K562 (cell line): ENCODE measurements around the gene NUP214. TPM values are rescaled to one million over a fixed set of nuclear protein-coding genes. Genes with fewer than 3 reads are reported as not detected.

Experiments
- ATAC-seq: fragments of 200-7000 bp; cut with Tn5 transposase; 3 replicates; pipeline ENCODE4 v1.9.1; 2020; ENCODE audit warnings: moderate library complexity
- BruUV-seq: library from RNA; stranded (reverse); fragments of 400-500 nt; replicated peaks from 2 replicates; lab custom pipeline; 2021; lab: Mats Ljungman, UMichigan
- CTCF ChIA-PET: fragments of 300-600 bp; formaldehyde crosslinking; extraction: SDS; loops from one replicate; lab custom pipeline; 2021; ENCODE audit warnings: low intra/inter-chr PET ratio; lab: Yijun Ruan, JAX
- POLR2A ChIA-PET: fragments of 300-600, 350-650 bp; sonication (Branson Sonifier 250); formaldehyde crosslinking; extraction: SDS; loops from one replicate; lab custom pipeline; 2021; ENCODE audit warnings: antibody characterized with exemption, inconsistent platforms; lab: Yijun Ruan, JAX
- DNase-seq, 4 experiments: peaks; one replicate each; pipeline versions ENCODE4 v3.0.0 to v3.0.0-alpha.2; 2011 to 2018; ENCODE audit warnings: low spot score in 3 of 4, mixed read lengths in 3 of 4; ENCODE audit errors: extremely low read depth in 1 of 4
- FAIRE-seq: peaks from 2 replicates; lab custom pipeline; 2011; peaks lifted over from hg19 to GRCh38; lab: Jason Lieb, UNC
- H2AFZ ChIP-seq: 2 replicates; pipeline ENCODE4 v1.6.0; 2011; ENCODE audit warnings: low read depth, low read length, control low read depth, inconsistent platforms
- H3K27ac ChIP-seq: fragments of 200-600 bp; 3 replicates; pipeline ENCODE4 v1.8.0; 2011; ENCODE audit warnings: low read depth, mild to moderate bottlenecking, control low read depth, inconsistent platforms, low read length, moderate library complexity, mixed read lengths; ENCODE audit errors: extremely low read depth
- H3K27me3 ChIP-seq, 2 experiments: fragments of 300-600 bp in 1 of 2; 2 replicates in 1 of 2; 3 replicates in 1 of 2; pipeline versions ENCODE4 v1.6.0 to v1.8.0; 2011; ENCODE audit warnings: inconsistent platforms in 2 of 2, low read length in 2 of 2, mild to moderate bottlenecking in 1 of 2, mixed read lengths in 1 of 2, moderate library complexity in 1 of 2; ENCODE audit not compliant: control insufficient read depth in 2 of 2, insufficient read depth in 2 of 2
- H3K36me3 ChIP-seq: fragments of 300-600 bp; 3 replicates; pipeline ENCODE4 v1.8.0; 2011; ENCODE audit warnings: mild to moderate bottlenecking, low read length, inconsistent platforms; ENCODE audit not compliant: control insufficient read depth, insufficient read depth
- H3K4me1 ChIP-seq, 2 experiments: fragments of 200-600 bp in 1 of 2; replicated peaks in 1 of 2; 2 replicates in 1 of 2; 3 replicates in 1 of 2; pipeline versions ENCODE4 v1.5.1 to v1.8.0; 2011; ENCODE audit warnings: inconsistent platforms in 2 of 2, low read length in 2 of 2, mild to moderate bottlenecking in 1 of 2, mixed read lengths in 1 of 2, moderate library complexity in 1 of 2; ENCODE audit not compliant: control insufficient read depth in 2 of 2, insufficient read depth in 2 of 2
- H3K4me2 ChIP-seq: 2 replicates; pipeline ENCODE4 v1.6.1; 2011; ENCODE audit warnings: low read length, control low read depth, inconsistent platforms, mixed read lengths; ENCODE audit not compliant: insufficient read depth
- H3K4me3 ChIP-seq: fragments of 200-600 bp; sonication (generic), shearing (Covaris generic); 2 replicates; pipeline ENCODE4 v1.5.1; 2016; ENCODE audit warnings: control low read depth, inconsistent platforms
- H3K79me2 ChIP-seq: fragments of 200-600 bp; 3 replicates; pipeline ENCODE4 v1.8.0; 2011; ENCODE audit warnings: low read length, inconsistent platforms; ENCODE audit not compliant: control insufficient read depth, insufficient read depth
- H3K9ac ChIP-seq, 2 experiments: 2 replicates each; pipeline versions ENCODE4 v1.6.0 to v1.6.1; 2011; ENCODE audit warnings: low read depth in 2 of 2, low read length in 2 of 2, control low read depth in 1 of 2, inconsistent platforms in 1 of 2, mild to moderate bottlenecking in 1 of 2, mixed read lengths in 1 of 2; ENCODE audit not compliant: insufficient read depth in 1 of 2
- H3K9me1 ChIP-seq: one replicate; pipeline ENCODE4 v1.6.0; 2011; ENCODE audit warnings: inconsistent platforms, mild to moderate bottlenecking, low read length, moderate library complexity; ENCODE audit not compliant: control insufficient read depth, insufficient read depth
- H3K9me3 ChIP-seq: replicated peaks from 2 replicates; pipeline ENCODE4 v1.5.1; 2011; ENCODE audit warnings: low read depth, low read length, inconsistent platforms; ENCODE audit not compliant: control insufficient read depth, insufficient read depth
- H4K20me1 ChIP-seq: replicated peaks from 2 replicates; pipeline ENCODE4 v1.6.1; 2011; ENCODE audit warnings: low read length, inconsistent platforms, mixed read lengths; ENCODE audit not compliant: control insufficient read depth, insufficient read depth
- BACH1 ChIP-seq: fragments of 200-800 bp; sonication (Bioruptor generic); IDR thresholded peaks from 2 replicates; pipeline ENCODE4 v1.6.1; 2016; ENCODE audit warnings: missing genetic modification characterization, missing compliant biosample characterization
- JUND ChIP-seq, 2 experiments: IDR thresholded peaks; 2 replicates in 1 of 2; 3 replicates in 1 of 2; pipeline ENCODE4 v1.6.1; 2011; ENCODE audit warnings: borderline replicate concordance in 2 of 2, low read depth in 2 of 2, low read length in 2 of 2, improper control_type of control experiment in 1 of 2, missing biosample characterization in 1 of 2, missing genetic modification characterization in 1 of 2, missing genetic modification reagents in 1 of 2
- POLR2G ChIP-seq: fragments of 200-400 bp; formaldehyde crosslinking; IDR thresholded peaks from 2 replicates; pipeline ENCODE4 v1.6.1; 2017; ENCODE audit warnings: low read depth, mild to moderate bottlenecking, antibody characterized with exemption, low read length, moderate library complexity
- RB1 ChIP-seq: fragments of 450-650 bp; IDR thresholded peaks from 2 replicates; pipeline ENCODE4 v1.6.1; 2017; ENCODE audit warnings: low read depth, mild to moderate bottlenecking
- RNF2 ChIP-seq: sonication (generic); IDR thresholded peaks from 2 replicates; pipeline ENCODE4 v1.6.1; 2016
- SIN3A ChIP-seq, 2 experiments: fragments of 150-350 bp in 1 of 2; IDR thresholded peaks; 2 replicates each; pipeline ENCODE4 v1.6.1; 2011 to 2016; ENCODE audit warnings: borderline replicate concordance in 2 of 2, low read depth in 2 of 2, low read length in 2 of 2, mild to moderate bottlenecking in 2 of 2, moderate library complexity in 2 of 2; ENCODE audit not compliant: control insufficient read depth in 1 of 2
- STAT6 ChIP-seq: sonication (generic); formaldehyde crosslinking; IDR thresholded peaks from 2 replicates; pipeline ENCODE4 v1.8.1; 2023; ENCODE audit warnings: mild to moderate bottlenecking, missing genetic modification reagents
- TGIF2 ChIP-seq: sonication (generic); formaldehyde crosslinking; IDR thresholded peaks from 2 replicates; pipeline ENCODE4 v1.8.1; 2022; ENCODE audit warnings: mild to moderate bottlenecking, missing genetic modification reagents, moderate library complexity
- WGBS: fragments of 100-300 bp; shearing (Covaris generic); methylation state at CpG from one replicate; pipeline ENCODE4 v1.1.6; 2016; ENCODE audit warnings: low coverage, mixed read lengths; ENCODE audit not compliant: insufficient coverage; ENCODE audit errors: missing lambda C conversion rate; 5-methylcytosine and 5-hydroxymethylcytosine counted together
- in situ Hi-C: fragments of 300-500 bp; cut with MboI; formaldehyde crosslinking; loops from 4 replicates; pipeline ENCODE4 v1.15.0; 2018; ENCODE audit warnings: inconsistent platforms, mixed read lengths
- intact Hi-C: fragments of 100-400 bp; cut with micrococcal nuclease; formaldehyde crosslinking; loops from 2 replicates; pipeline ENCODE4 v1.14.2; 2022
- polyA plus RNA-seq, 8 experiments: library from polyadenylated mRNA; depleted of rRNA in 4 of 8; stranded (reverse) in 5 of 8; unstranded in 3 of 8; fragments of >200 nt; fragmentation: Nextera tagmentation in 2 of 8; fragmentation: Illumina TruSeq in 1 of 8; extraction: Ambion mirVana in 2 of 8; extraction: Trizol in 1 of 8; gene quantifications; 2 replicates each; pipeline versions ENCODE4 v1.2.1 to v1.2.3, GENCODE V29; 2011 to 2014; ENCODE audit warnings: inconsistent platforms in 1 of 8, missing spikeins in 1 of 8
- total RNA-seq, 7 experiments: library from RNA; depleted of rRNA in 6 of 7; stranded (reverse); fragments of >200 nt in 6 of 7; fragmentation: Illumina TruSeq in 2 of 7; extraction: Trizol in 2 of 7; gene quantifications; 2 replicates each; pipeline versions ENCODE4 v1.2.1 to v1.2.3, GENCODE V29; 2011 to 2021; ENCODE audit warnings: low replicate concordance in 1 of 7

NUP214 gene
- total and polyA plus RNA-seq, 9 of the 15 experiments (the other 6 are each of a cell fraction or from before 2014, with no cell fraction given), result 56.9 to 332 (median 97.1) TPM

GRCh38 chr9:131259916-131260597, 134.7 kb downstream of the NUP214 start:
- no peaks in the 10 kb centered on the region for H3K9me3 ChIP-seq
- H3K4me3 ChIP-seq, result no peak overlapping the region
- H3K79me2 ChIP-seq, result peaks cover 20% of the 10 kb centered on the region; the same call in 1 of the 3 replicates
- ATAC-seq (no peak), FAIRE-seq (no peak), DNase-seq (peak in 3 of 4 experiments; percentile 16 to 57 (median 44))
- POLR2A ChIA-PET, result interaction anchor here (0.6 to 17.3 kb wide), 4 partner anchors 10 to 237 kb away, joined by 3 to 338 read pairs (median 46); partner anchors contain the start of gene FAM78A
- CTCF ChIA-PET, result no interaction called here
- 68% methylated on average over 20 of the region's 20 CpGs for WGBS
- no peak overlapping the region for H3K4me2 ChIP-seq
- peaks cover 9% of the 10 kb centered on the region for H3K9me1 ChIP-seq
- intact Hi-C loops (no loop called here), in situ Hi-C loops (no loop called here)
- H3K27me3 ChIP-seq, result peaks cover 0 to 9% of the 10 kb centered on the region in 2 experiments; a peak in 1 of 5 replicates
- no peak for TF ChIP-seq POLR2G
- TF ChIP-seq JUND (IDR thresholded peaks at IDR 0.05; ENCODE audit: borderline replicate concordance, low read depth, low read length), result no peak
- TF ChIP-seq JUND (tag; IDR thresholded peaks at IDR 0.05; ENCODE audit: borderline replicate concordance, low read depth, low read length), result no peak
- TF ChIP-seq SIN3A (IDR thresholded peaks at IDR 0.05; ENCODE audit: borderline replicate concordance in 2 of 2, control insufficient read depth in 1 of 2, low read depth in 2 of 2, low read length in 2 of 2), result 0 out of 4 replicates have a peak, but pooled peaks of 1 of the 2 experiments have one; percentile 54
- no peak for TF ChIP-seq RB1
- no peak for TF ChIP-seq RNF2
- TF ChIP-seq BACH1 (tag), result no peak
- TF ChIP-seq TGIF2 (CRISPR knock-in tag), result no peak
- TF ChIP-seq STAT6 (CRISPR knock-in tag), result no peak
- H2AFZ ChIP-seq, result no peak overlapping the region
- peak overlapping the region in 1 of 2 experiments; percentile 52; a peak in 2 of 4 replicates for H3K9ac ChIP-seq
- H3K36me3 ChIP-seq, result peaks cover 68% of the 10 kb centered on the region
- H3K27ac ChIP-seq, result no peak overlapping the region
- peaks cover 7% of the 10 kb centered on the region; the same call in 1 of the 2 replicates for H4K20me1 ChIP-seq
- TSS peak; percentile 30 for BruUV-seq
- H3K4me1 ChIP-seq, result peaks cover 12 to 37% of the 10 kb centered on the region in 2 experiments
